ENCODE data around the gene APBB2. TPM values are rescaled to one million over a fixed set of nuclear protein-coding genes. Genes with fewer than 3 reads are reported as not detected.

The APBB2 gene
- total and polyA plus RNA-seq, 2 of the 4 experiments (the other 2 are of a cell fraction): 47.9 to 75.5 TPM

DNA sequence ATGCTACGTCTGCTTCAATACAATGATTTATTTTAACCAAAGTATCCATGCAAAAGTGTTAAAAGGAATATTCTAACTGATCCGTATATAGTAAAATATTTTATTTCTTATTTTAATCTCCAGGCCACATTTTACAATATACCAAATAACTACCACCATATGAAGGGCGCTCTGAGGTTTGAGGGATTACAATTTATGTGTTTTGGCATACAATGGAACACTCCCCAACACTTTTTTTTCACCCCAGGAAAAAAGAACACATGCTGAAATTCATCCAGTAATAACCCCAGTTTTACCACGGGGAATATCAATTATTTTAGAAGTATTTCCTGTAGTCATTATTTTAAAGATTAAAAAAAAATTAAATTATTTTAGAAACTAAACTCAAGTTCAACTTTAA is 65.4 kb downstream of the APBB2 start:
- no peak overlapping the region for H3K4me2 ChIP-seq (ENCODE audit: low read depth, low read length)
- no peak overlapping the region for H2BK20ac ChIP-seq (ENCODE audit: low read depth, low read length)
- no peak overlapping the region for H3K56ac ChIP-seq (ENCODE audit: extremely low read depth, insufficient read depth, low read length)
- no peaks in the 10 kb centered on the region for H3K9me3 ChIP-seq (ENCODE audit: control insufficient read depth, insufficient read depth, low read length)
- no peak overlapping the region for H2BK120ac ChIP-seq (ENCODE audit: low read depth, low read length)
- no peak overlapping the region for H2AFZ ChIP-seq (replicated peaks; ENCODE audit: low read length, poor library complexity)
- no peaks in the 10 kb centered on the region for H3K27me3 ChIP-seq (ENCODE audit: control insufficient read depth, insufficient read depth, low read length)
- ATAC-seq (ENCODE audit: low read depth) (no peak), DNase-seq (no peak)
- no peaks in the 10 kb centered on the region for H4K20me1 ChIP-seq (ENCODE audit: insufficient read depth, low read length)
- H3K9ac ChIP-seq (ENCODE audit: low read depth, low read length): no peak overlapping the region
- H2AK9ac ChIP-seq (replicated peaks; ENCODE audit: low read depth, low read length, poor library complexity): no peak overlapping the region
- H3K27ac ChIP-seq (ENCODE audit: insufficient read depth, low read length): no peak overlapping the region
- CTCF ChIA-PET: no interaction called here
- H3K4me1 ChIP-seq (ENCODE audit: control insufficient read depth, insufficient read depth, low read length): peaks cover 21% of the 10 kb centered on the region
- H4K5ac ChIP-seq (ENCODE audit: low read depth, low read length): no peak overlapping the region
- no peak overlapping the region for H2AK5ac ChIP-seq (ENCODE audit: low read depth, low read length)
- TF ChIP-seq MAFK (IDR thresholded peaks at IDR 0.05; ENCODE audit: low read depth, low read length) (no peak), ELK1 (IDR thresholded peaks at IDR 0.05; ENCODE audit: borderline replicate concordance, low read depth, low read length) (no peak), CHD1 (IDR thresholded peaks at IDR 0.05; ENCODE audit: low read depth, low read length) (no peak), MXI1 (IDR thresholded peaks at IDR 0.05; ENCODE audit: borderline replicate concordance, low read depth, low read length) (no peak), BHLHE40 (IDR thresholded peaks at IDR 0.05; ENCODE audit: low read depth, low read length) (no peak), SMC3 (IDR thresholded peaks at IDR 0.05; ENCODE audit: low read depth, low read length) (no peak), RFX5 (IDR thresholded peaks at IDR 0.05; ENCODE audit: low read depth, low read length) (no peak), POLR2A (IDR thresholded peaks at IDR 0.05; ENCODE audit: low read depth, low read length) (no peak)
- POLR2A ChIA-PET (ENCODE audit: unreplicated experiment): no interaction called here
- in situ Hi-C loops (cut with MboI; ENCODE audit: low sequenced_read_pairs) (no loop called here), intact Hi-C loops (cut with micrococcal nuclease) (loop anchor here (10.0 kb wide), 1 partner anchor 224 kb away; no protein-coding TSS in a partner anchor), dilution Hi-C loops (cut with HindIII; ENCODE audit: low sequenced_read_pairs, unreplicated experiment) (no loop called here)
- no peaks in the 10 kb centered on the region for H3K36me3 ChIP-seq (ENCODE audit: control insufficient read depth, insufficient read depth, low read length)
- BruUV-seq (replicated peaks): no TSS peak
- H3K4ac ChIP-seq (ENCODE audit: low read depth, low read length): no peak overlapping the region
- no peak overlapping the region for H3K14ac ChIP-seq (replicated peaks; ENCODE audit: low read depth, low read length)
- H3K4me3 ChIP-seq (ENCODE audit: insufficient read depth, low read depth, low read length): no peak overlapping the region
- no peak overlapping the region for H3K23ac ChIP-seq (ENCODE audit: low read depth, low read length)
- WGBS, 2 experiments (ENCODE audit: extremely low coverage in 2 of 2, insufficient read length in 1 of 2): no CpG with 5 or more reads among the region's 4 CpGs
- no peak overlapping the region for H4K8ac ChIP-seq (ENCODE audit: low read depth in 2 of 2, low read length in 2 of 2)
- H2BK15ac ChIP-seq (ENCODE audit: low read depth, low read length): no peak overlapping the region
- no peak overlapping the region for H2BK5ac ChIP-seq (ENCODE audit: low read depth, low read length, poor library complexity, severe bottlenecking)
- peaks cover 33 to 42% of the 10 kb centered on the region in 2 experiments for H3K79me1 ChIP-seq (ENCODE audit: low read depth in 1 of 2, low read length in 2 of 2)
- H4K91ac ChIP-seq (ENCODE audit: insufficient read depth, low read depth, low read length): no peak overlapping the region
- H3K9me1 ChIP-seq (ENCODE audit: insufficient read depth, low read length): peaks cover 10% of the 10 kb centered on the region; the same call in 1 of the 2 replicates
- H3K18ac ChIP-seq (ENCODE audit: low read depth, low read length): no peak overlapping the region

All from IMR-90 (cell line).